Measurements from ENCODE around the gene KCNJ10.

DNA sequence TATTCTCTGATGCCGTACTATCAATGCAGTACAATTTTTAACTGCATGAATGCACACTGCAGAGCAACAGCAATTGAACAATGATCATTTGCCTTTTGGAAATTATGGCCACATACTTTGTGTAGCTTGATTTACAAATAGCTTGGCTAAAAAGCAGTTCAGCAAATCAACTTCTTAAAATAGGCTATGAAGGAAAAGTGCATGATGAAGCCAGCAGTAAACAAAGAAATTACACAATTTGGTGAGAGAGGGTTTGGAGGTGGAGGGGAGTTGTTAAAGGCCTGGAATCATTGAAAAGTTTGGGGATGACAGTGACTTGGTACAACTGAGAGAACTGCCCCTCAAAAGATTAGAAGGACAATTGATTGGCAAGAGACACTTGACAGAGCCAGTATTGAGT lies 44.6 kb downstream of the KCNJ10 start:
- TF ChIP-seq, protein P1, sequence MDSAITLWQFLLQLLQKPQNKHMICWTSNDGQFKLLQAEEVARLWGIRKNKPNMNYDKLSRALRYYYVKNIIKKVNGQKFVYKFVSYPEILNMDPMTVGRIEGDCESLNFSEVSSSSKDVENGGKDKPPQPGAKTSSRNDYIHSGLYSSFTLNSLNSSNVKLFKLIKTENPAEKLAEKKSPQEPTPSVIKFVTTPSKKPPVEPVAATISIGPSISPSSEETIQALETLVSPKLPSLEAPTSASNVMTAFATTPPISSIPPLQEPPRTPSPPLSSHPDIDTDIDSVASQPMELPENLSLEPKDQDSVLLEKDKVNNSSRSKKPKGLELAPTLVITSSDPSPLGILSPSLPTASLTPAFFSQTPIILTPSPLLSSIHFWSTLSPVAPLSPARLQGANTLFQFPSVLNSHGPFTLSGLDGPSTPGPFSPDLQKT (CRISPR knock-in tag; IDR thresholded peaks at IDR 0.05; ENCODE audit: borderline replicate concordance) = no peak
- TF ChIP-seq, protein P2, sequence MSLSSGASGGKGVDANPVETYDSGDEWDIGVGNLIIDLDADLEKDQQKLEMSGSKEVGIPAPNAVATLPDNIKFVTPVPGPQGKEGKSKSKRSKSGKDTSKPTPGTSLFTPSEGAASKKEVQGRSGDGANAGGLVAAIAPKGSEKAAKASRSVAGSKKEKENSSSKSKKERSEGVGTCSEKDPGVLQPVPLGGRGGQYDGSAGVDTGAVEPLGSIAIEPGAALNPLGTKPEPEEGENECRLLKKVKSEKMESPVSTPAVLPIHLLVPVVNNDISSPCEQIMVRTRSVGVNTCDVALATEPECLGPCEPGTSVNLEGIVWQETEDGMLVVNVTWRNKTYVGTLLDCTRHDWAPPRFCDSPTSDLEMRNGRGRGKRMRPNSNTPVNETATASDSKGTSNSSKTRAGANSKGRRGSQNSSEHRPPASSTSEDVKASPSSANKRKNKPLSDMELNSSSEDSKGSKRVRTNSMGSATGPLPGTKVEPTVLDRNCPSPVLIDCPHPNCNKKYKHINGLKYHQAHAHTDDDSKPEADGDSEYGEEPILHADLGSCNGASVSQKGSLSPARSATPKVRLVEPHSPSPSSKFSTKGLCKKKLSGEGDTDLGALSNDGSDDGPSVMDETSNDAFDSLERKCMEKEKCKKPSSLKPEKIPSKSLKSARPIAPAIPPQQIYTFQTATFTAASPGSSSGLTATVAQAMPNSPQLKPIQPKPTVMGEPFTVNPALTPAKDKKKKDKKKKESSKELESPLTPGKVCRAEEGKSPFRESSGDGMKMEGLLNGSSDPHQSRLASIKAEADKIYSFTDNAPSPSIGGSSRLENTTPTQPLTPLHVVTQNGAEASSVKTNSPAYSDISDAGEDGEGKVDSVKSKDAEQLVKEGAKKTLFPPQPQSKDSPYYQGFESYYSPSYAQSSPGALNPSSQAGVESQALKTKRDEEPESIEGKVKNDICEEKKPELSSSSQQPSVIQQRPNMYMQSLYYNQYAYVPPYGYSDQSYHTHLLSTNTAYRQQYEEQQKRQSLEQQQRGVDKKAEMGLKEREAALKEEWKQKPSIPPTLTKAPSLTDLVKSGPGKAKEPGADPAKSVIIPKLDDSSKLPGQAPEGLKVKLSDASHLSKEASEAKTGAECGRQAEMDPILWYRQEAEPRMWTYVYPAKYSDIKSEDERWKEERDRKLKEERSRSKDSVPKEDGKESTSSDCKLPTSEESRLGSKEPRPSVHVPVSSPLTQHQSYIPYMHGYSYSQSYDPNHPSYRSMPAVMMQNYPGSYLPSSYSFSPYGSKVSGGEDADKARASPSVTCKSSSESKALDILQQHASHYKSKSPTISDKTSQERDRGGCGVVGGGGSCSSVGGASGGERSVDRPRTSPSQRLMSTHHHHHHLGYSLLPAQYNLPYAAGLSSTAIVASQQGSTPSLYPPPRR (CRISPR knock-in tag; IDR thresholded peaks at IDR 0.05; ENCODE audit: borderline replicate concordance) = no peak
- TF ChIP-seq CEBPB (IDR thresholded peaks at IDR 0.05; ENCODE audit: borderline replicate concordance, low read depth, low read length) = no peak

Data from HepG2 (cell line).